GM12892 (cell line): ENCODE results near the gene CIAO2B.

Experiments
- POLR2A ChIP-seq: IDR thresholded peaks from 2 replicates; pipeline ENCODE4 v1.6.1; 2011; ENCODE audit warnings: low read depth, low read length, control low read depth
- TAF1 ChIP-seq: IDR thresholded peaks from 2 replicates; pipeline ENCODE4 v1.6.1; 2011; ENCODE audit warnings: low read depth, mild to moderate bottlenecking, control low read depth, low read length, borderline replicate concordance

DNA sequence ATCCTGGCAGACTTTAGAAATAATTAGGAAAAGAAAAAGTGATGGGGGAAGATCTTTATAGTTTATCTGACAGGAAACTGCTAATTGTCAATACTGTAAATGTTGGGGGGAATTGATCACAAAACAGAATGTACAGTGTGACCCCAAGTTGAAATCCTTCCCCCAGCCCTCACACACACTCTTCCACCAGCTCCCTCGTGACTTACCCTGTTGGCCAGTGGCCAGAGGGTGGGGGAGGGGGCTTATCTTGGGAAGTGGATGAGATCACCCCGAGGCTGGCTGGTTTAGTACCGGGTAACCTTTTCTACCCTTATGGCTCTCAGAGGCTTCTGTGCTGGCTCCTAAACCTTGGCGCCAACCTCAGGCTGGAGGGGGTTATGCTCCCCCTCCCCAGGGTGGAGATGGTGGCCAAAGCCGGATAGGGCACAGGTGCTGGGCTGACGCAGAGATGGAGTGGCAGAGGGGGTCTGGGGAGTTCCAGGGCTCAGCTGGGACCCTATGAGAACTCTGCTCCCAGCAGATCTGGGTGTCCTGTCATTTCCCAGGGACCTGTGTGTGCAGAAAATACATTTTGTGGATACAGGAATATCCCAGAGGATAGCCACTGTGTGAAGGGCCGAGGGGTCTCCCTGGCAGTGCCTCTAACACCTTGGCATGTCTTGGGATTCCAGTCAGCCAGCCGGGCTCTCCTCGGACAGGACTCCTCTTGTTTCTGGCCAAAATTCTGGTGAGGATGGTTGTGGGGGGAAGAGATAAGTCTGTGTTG is 34.1 kb downstream of the CIAO2B start:
- no peak for TF ChIP-seq POLR2A
- TF ChIP-seq TAF1: no peak
